Brain microvascular endothelial cell (primary cell): ENCODE measurements around the gene SCEL.

Source experiments
- DNase-seq: peaks from one replicate; pipeline ENCODE4 v3.0.0-alpha.2; 2020
- H3K27ac ChIP-seq: fragments of 250-450 bp; sonication (Bioruptor Pico); 2 replicates; pipeline ENCODE4 v1.5.1; 2020; ENCODE audit warnings: mild to moderate bottlenecking, moderate library complexity
- H3K27me3 ChIP-seq: fragments of 250-450 bp; sonication (Bioruptor Pico); replicated peaks from 2 replicates; pipeline ENCODE4 v1.5.1; 2020; ENCODE audit warnings: mild to moderate bottlenecking
- H3K36me3 ChIP-seq: fragments of 250-450 bp; sonication (Bioruptor Pico); replicated peaks from 2 replicates; pipeline ENCODE4 v1.5.1; 2020; ENCODE audit warnings: mild to moderate bottlenecking
- H3K4me3 ChIP-seq: 2 replicates; pipeline ENCODE4 v1.5.1; 2011; ENCODE audit warnings: low read depth, mild to moderate bottlenecking, control low read depth, low read length, moderate library complexity
- CTCF ChIP-seq: IDR thresholded peaks from 2 replicates; pipeline ENCODE4 v1.5.1; 2011; ENCODE audit warnings: low read depth, mild to moderate bottlenecking, moderate library complexity, low read length, control low read depth, inconsistent platforms; ENCODE audit errors: missing control alignments
- in situ Hi-C: cut with HindIII; loops from 2 replicates; pipeline ENCODE4 v1.10.0; 2017; ENCODE audit warnings: low sequenced_read_pairs, low pct_ligation_motif_present

The SCEL gene

DNA sequence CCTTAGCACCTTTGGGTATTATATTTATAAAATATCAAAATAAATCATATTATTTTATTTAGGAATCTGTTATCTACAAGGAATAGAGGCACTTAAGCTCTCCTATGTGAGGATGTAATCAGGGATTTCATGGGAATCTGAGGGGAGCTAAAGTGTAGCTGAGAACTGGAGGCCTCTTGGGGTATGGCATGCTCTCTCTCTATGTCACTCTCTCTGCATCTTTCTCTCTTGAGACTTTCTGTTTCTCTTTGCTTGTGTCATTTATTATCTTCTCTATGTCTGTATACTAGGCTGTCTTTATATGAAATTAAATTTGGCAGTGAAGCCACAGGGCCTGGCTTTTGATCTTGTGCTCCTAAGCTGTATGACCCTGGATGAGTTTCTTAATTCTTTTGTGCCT, 37.7 kb upstream of the SCEL start:
- no peak for DNase-seq
- TF ChIP-seq CTCF = no peak
- no peaks in the 10 kb centered on the region for H3K27me3 ChIP-seq
- no peaks in the 10 kb centered on the region for H3K36me3 ChIP-seq
- in situ Hi-C loops = no loop called here
- no peak overlapping the region for H3K4me3 ChIP-seq
- H3K27ac ChIP-seq = no peak overlapping the region

- Histone ChIP-seq H3K27ac (no peak overlapping the region), H3K36me3 (no peaks in the 10 kb centered on the region), H3K27me3 (no peaks in the 10 kb centered on the region), H3K4me3 (no peak overlapping the region)
- TF ChIP-seq CTCF = no peak
- DNase-seq = no peak
- in situ Hi-C loops = no loop called here
Observed at GRCh38 chr13:77502104-77502720, 33.3 kb upstream of the SCEL start.

DNA sequence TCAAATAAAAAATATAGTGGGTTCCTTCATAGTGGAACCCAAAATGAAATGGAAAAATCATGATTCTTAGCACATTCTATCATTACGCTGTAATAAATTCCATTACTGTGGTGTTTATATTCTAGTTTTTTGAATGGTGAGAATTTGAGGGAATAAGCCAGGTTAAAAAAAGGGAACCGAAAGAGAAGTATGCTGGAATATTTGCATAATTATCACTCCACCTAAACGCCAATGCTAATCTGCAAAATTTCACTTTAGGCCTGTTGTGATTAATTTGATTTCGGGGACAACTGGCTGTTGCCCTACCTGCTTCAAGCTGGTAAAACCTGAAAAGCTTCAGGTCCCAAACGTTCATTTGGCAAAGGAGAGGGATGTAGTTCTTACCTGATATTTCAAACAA, 32.1 kb upstream of the SCEL start:
- Histone ChIP-seq H3K4me3 (no peak overlapping the region), H3K27me3 (no peaks in the 10 kb centered on the region), H3K36me3 (no peaks in the 10 kb centered on the region), H3K27ac (no peak overlapping the region)
- no peak for TF ChIP-seq CTCF
- DNase-seq = no peak
- in situ Hi-C loops = no loop called here

- in situ Hi-C loops = no loop called here
- Histone ChIP-seq H3K27ac (no peak overlapping the region), H3K36me3 (no peaks in the 10 kb centered on the region), H3K27me3 (no peaks in the 10 kb centered on the region), H3K4me3 (no peak overlapping the region)
- peak; percentile 8 for TF ChIP-seq CTCF
- no peak for DNase-seq
Observed at GRCh38 chr13:77506874-77507273, 28.6 kb upstream of the SCEL start.

DNA sequence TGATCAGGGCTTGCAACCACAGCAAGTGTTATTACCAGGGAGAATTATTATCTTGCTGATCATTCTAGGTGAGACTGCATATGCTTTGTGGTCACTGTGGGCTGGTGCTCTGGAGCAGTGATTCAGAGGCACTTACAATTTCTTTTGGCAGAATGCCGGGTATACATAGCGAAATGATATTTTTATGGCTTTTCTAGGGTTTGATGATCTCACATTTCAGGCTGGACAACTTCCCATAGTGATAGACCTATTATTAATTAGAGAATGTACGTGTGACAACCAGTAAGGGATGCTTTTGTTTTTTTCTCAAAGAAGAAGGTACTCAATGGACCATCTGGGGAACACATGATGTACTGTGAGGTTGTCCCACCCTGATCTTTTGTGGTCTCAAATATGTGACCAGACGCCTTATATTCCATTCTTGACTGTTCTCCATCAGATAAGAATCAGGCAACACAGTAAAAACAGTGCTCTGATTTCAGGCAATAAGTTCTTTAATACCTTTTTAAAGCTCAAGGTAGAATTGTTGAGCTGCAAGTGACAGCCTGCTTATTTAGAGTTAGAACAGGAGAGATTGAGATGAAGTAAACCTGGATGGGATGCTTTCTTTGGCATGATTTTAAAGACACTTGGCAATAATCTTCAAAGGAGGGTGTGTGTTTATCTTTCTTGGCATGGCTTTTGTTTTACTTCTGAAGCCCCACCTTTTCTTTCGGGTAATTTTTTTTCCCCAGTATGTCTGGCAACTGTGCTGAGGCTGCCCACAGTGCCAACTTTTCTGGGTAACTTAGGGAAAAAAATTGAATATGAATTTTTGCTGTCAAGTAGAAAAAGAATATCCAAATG, 27.4 kb upstream of the SCEL start:
- Histone ChIP-seq H3K36me3 (no peaks in the 10 kb centered on the region), H3K4me3 (no peak overlapping the region), H3K27ac (peak overlapping the region; percentile 86), H3K27me3 (no peaks in the 10 kb centered on the region)
- peak; percentile 90 for DNase-seq
- in situ Hi-C loops = no loop called here
- TF ChIP-seq CTCF = no peak
